Hepatic stellate cell (primary cell): ENCODE results near the gene HACL1.
"Not testable (repeated sequence)": the region's sequence is repeated elsewhere in the genome, so short reads cannot be mapped to it uniquely, and the experiment has no call there.

ENCODE experiments used
- DNase-seq: peaks from one replicate; pipeline ENCODE4 v3.0.0; 2011; ENCODE audit warnings: low spot score

HACL1 gene

DNA sequence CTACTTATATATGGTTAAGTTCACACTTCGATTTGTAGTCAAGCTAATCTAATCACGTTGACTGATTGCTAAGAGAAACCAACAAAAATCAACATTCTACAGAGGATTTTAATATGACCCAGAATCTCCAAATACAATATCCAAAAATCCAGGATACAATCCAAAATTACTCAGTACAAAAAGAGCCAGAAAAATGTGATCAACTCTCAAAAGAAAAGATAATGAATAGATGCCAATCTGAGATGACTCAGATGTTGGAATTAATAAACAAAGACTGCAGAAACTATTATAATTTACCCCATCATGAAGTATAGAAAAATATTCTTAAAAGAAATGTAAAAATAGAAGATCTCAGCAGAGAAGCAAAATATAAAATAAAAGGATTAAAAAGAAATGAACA is 22.3 kb downstream of the HACL1 start:
- no peak for DNase-seq

DNA sequence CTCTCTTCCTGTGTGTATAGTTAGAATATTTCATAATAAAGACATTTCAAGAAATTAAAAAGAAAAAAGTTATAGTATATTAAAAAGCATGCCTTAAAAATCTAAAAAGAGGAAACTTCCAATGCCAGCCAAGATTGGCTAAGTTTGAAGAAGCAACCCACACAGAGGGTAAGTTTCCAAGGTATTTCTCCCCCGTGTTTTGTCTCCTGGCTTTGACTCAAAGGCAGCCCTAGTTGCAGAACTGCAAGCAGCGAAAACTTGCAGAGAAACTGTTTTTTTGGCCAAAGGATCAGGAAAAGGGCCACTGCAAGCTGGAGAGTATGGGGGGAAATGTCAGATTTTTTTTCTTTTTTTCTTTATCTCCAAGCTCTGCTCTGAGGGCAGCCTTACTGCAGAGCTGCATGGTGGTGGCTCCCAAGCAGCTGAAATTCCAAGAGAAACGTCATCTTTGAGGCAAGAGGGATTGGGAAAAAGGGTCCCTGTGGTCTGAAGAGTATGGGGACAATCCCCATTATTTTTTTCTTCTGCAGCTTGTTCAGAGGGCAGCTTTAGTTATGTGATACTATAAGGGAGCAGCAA is 23.0 kb downstream of the HACL1 start:
- DNase-seq: no peak

DNA sequence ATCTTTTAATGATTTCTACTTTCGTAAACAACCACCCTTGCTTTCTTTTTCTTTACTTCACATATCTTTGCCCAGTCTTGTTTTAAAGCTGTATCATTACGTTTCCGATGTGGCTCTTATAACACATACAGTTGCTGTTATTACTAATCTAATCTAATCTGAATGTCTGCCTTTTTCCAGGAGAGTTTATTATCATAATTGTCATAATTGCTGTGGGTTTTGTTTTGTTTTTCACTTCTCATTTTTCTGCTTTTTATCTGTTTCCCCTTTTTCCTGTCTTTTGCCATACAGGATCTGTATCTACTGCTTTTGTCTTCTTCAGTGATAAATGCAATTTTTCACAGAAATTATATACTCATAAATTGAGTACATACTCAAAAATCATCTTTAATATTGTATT is 24.9 kb downstream of the HACL1 start:
- DNase-seq: no peak

DNA sequence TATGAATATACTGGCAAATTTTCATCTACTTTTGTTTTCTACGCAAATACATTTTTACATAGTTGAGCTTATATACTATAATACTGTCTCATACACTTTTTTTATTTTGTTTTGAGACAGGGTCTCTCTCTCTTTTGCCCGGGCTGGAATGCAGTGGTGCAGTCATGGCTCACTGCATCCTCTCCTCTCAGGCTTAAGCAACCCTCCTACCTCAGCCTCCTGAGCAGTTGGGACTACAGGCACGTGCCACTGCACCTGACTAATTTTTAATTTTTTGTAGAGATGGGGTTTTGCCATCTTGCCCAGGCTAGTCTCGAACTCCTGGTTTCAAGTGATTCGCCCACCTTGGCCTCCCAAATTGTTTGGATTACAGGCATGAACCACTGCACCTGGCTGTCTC is 25.9 kb downstream of the HACL1 start:
- DNase-seq: no peak

DNA sequence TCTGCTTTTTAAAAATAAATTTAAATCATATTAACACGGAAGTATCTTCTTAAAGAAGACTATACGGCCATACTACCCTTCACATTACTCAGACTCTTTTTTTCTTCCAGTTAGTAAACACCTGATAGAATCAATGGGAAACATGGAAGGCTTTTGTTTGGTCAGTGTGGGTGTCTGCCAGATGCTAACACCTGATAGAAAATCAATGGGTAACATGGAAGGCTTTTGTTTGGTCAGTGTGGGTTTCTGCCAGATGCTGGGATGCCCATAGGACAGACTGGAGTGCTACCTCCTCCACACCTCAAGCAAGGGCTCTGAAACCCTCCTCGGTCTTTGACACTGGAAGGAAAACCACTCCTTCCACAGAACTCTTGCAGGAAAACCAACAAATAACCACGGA is 29.2 kb downstream of the HACL1 start:
- DNase-seq: no peak

DNA sequence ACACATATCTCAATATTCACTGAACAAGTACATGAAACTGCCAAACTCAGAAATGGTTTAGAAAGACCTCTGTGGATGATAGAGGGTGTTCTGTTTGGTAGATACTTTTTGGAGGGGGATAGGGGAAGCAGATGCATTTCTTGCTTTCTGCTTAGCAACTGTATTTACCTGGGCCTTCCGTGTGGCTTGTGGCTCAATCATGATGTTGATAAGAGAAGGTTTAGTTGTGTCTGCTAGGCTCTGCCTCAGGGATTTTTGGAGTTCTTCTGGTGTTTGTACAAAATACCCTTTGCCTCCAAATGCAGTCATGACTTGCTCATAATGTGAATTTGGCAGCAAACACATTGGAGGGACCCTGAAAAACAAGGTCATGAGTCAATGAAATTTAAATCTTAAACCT is 38.2 kb downstream of the HACL1 start:
- DNase-seq: no peak

DNA sequence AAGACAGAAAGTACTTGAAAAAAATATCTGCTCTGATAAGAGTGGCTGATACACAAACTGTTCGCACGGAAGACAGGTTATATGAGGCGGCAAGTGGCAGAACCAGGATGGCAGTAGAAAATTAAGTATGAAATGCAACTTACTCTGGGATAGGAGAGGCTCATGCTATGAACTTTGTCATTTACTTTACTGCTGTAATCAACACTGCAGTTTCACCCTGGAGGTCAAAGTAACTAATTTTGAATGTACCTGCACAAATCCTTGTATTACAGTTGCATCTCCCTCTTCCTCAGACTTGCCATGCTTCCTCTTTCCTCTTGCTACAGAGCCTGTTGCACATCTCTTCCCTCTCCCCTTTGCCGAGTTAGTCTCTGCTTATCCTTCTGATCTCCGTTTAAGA is 38.8 kb downstream of the HACL1 start:
- DNase-seq: no peak

DNA sequence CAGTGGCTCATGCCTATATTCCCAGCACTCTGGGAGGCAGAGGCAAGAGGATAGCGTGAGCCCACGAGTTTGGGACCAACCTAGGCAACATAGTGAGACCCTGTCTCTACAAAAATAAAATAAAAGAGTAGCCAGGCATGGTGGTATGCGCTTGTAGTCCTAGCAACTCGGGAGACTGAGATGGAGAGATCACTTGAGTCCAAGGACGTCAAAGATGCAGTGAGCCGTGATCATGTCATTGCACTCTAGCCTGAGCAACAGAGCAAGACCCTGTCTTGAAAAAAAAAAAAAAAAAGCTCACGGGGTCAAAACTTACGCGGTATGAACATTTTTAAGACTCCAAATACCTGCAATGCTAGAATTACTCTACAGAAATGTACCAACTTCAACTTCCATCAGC is 42.8 kb downstream of the HACL1 start:
- DNase-seq: no peak

DNA sequence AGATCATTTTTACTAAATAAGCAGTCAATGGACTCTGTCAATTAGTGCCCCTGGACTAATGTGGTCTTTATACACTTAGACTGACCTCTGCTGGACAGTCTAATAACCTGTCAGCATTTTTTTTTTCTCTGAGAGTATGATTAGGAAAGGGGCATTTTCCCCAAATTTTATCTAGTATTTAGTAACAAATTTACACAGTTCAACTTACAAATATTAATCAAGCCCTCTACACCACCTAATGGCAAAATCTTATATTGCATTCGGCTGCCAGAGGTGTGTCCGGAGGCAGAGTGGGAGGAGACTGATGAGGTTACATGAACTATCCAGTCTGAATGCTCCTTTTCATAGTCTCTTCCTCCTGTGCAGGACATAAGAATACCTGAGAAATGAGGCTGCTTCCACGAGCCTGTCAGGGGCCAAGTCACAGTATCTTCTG is 43.8 kb downstream of the HACL1 start:
- peak; percentile 32 for DNase-seq

DNA sequence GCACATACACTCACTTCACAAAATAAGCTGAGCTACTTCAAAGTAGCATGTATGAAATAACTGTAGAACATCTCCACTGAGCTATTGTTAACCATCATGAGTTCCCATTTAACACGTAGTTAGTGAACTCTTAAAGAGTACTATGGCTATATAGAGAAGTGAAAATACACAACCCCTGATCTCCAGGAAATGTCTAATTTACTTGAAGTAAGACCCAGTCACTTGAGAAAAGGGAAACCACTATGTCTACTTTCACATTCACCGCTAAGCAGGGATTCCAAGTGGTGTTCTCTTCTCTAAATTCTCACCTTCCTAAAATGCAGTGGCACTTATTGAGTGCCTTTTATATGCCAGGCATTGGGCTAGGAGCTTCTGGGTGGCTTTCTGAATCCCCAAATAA is 44.9 kb downstream of the HACL1 start:
- DNase-seq: no peak

DNA sequence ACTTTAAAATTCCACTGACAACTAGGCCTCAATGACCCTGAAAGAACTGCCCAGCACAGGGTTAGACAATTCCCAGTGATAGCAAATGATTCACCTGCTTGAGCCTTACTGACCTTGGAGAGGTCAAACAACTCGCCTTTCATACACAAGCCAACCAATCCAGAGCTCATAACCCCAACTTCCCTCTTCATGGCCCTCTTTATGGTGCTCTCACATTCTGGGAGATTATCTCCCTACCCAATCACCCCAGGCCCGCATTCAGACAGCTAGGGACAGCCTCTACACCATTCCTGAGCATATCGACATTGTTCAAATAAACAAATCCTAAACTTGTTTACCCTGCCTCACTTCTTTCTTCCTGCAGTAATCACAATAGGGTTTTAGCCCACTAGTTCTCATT is 47.6 kb downstream of the HACL1 start:
- no peak for DNase-seq

DNA sequence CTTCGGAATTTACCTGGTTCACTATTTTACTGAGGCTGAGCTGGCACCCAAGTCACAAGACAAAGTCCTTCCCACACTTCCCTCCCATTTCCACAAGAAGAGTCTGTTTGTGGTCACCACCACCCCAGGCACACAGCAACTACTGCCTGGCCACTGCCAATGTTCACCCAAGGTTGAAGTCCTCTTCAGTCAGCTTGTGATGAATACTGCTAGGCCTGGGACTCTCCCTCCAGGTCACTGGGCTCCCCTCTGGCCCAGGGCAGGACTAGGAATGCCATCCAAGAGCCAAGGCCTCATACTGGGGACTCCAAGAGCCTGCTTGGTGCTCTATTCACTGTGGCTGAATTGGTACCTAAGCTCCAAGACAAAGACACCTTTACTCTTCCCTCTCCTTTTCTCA is 49.5 kb downstream of the HACL1 start:
- DNase-seq: no peak

DNA sequence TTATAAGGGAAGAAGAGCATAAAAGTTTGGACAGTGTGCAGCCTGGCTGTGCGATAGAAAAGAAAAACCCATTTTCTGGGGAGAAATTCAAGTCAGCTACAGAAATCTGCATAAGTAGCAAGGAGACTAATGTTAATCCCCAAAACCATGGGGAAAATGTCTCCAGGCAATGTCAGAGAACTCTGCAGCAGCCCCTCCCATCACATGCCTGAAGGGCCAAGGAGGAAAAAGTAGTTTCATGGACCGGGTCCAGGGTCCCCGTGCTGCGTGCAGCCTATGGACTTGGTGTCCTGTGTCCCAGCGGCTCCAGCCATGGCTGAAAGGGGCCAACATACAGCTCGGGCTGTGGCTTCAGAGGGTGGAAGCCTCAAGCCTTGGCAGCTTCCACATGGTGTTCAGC is 51.5 kb downstream of the HACL1 start:
- no peak for DNase-seq

DNA sequence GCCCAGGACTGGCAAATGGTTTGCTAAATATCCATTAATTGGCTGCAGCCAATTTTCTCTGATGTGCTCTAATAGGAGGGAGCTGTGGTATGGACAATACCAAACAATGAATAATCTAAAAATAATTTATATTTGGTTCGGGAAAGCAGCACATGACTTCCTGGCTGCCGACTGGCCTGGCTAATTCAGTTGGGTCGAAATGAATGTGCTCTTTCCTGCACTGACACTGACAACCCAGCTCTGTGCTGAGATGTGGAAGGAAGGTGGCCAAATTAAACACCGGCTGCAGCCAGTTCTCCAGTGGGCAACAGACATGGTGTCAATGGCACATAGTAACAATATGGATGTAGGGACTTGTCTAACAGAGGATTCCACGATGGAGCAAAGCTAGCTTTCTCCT is 58.8 kb downstream of the HACL1 start:
- DNase-seq: no peak

DNA sequence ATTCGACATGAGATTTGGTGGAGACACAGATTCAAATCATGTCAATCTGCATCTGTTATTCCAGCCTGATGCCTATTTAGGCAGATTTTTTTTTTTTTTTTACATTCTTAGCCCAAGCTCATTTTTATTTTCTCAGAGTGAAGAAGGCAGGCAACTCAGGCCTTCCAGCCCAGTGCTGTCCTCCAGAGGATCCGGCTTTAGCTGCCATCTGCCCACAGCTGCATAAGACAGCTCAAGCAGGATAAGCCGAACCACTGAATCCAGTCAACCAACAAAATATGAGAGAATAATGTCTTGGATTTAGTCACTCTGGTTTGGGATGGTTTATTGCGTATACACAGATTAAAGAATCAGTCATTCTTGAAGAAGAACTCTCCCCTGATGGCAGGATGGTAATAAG is 60.0 kb downstream of the HACL1 start:
- DNase-seq: no peak

DNA sequence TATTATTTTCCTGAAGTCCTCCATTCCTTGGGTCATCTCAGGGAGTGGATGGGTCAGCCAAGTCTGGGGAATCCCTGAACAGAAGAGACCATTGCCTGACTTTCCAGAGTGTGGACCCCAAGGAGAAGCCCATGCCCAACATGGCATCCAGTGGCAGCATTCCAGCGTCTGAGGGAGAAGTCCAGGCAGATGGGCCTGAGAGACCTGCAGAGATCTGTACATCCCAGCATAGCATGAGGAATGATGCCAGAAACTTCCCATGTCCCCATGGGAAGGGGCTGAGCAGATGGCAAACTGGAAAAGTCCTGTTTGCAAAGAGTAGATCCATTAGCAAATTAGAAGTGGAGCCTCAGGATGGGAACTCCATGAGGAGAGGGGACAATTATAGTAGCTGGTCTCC is 62.3 kb downstream of the HACL1 start:
- DNase-seq: no peak

DNA sequence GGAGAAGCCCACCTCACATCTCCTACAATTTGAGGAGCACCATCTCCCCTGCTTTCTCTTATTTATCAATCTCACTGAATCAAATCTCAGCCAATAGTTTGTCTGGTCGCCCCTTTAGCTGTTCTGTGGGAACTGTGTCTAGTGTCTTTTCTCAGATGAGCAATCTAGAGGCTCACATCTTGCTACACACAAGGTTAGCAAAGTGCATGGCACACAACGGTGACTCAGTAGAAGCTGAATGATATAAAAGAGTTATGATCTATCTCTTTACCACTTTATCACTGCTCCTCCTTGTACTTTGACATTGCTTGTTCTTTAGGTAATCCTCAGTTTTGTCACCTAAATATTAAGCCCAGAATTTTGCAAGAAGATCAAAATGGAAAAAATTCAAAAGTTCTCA is 63.0 kb downstream of the HACL1 start:
- no peak for DNase-seq

DNA sequence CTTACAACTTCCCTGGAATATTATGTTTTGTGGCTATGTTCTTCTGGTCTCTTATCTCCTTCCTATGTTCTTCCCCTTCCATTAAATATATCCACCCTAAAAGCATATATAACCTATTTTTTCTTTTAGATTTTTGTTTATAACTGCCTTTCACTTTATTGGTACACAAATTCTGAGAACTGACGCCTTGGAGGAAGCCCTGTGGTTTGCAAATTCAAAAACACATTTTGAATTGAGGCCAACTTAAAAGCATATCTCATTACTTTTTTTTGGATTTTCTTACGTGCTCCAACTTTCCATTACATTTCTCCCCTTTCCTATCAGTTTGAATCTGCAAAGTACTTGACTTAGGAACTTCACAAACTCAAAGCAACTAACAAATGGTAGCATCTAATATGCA is 64.5 kb downstream of the HACL1 start:
- DNase-seq: no peak

DNA sequence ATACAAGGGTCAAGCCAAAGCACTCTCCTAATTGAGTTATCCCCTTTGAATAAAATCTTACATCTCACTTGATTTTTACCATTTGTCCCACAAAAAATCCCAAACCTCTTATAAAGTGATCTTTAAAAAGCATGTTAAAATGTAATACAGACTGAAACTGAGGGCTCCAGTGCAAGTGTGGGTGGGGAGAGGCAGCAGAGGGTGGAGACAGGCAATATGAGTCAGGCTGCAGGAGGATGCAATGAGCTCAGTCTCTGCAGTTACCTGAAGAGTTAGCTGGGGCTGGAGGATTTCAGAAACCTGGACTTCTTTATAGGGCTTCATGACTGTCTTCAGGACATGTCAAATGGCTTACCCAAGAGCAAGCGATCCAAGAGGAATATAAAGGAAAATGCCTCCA is 65.6 kb downstream of the HACL1 start:
- no peak for DNase-seq

DNA sequence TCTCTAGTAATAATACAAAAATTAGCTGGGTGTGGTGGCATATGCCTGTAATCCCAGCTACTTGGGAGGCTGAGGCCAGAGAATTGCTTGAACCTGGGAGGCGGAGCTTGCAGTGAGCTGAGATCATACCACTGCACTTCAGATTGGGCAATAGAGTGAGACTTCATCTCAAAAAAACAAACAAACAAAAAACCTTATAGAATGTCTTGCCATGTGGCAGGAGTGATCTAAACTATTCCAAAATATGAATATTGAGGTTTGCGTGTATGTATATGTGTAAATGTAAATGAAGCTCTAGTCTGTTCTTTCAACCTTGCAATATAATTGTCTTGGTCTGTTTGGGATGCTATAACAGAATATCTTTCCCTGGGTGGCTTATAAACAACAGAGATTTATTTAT is 68.8 kb downstream of the HACL1 start:
- DNase-seq: not testable (repeated sequence)

DNA sequence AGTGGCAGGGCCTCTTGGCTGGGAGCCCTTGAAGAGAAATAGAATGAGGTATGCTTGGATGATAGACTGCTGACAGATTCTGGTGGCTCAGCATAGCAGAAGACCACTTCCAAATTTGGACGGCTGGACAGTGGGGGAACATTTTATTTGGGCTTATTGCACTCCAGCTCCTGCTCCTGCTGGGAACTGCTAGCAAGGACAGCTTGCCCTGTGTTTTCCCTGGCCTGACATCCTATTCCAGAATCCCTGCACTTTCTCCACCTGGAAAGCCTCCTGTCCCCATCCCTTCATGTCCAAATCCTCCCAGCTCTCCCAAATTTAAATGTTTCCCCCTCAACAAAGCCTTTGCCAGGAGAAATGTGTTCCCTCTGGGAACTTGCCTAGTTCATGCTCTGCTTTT is 70.0 kb downstream of the HACL1 start:
- no peak for DNase-seq

DNA sequence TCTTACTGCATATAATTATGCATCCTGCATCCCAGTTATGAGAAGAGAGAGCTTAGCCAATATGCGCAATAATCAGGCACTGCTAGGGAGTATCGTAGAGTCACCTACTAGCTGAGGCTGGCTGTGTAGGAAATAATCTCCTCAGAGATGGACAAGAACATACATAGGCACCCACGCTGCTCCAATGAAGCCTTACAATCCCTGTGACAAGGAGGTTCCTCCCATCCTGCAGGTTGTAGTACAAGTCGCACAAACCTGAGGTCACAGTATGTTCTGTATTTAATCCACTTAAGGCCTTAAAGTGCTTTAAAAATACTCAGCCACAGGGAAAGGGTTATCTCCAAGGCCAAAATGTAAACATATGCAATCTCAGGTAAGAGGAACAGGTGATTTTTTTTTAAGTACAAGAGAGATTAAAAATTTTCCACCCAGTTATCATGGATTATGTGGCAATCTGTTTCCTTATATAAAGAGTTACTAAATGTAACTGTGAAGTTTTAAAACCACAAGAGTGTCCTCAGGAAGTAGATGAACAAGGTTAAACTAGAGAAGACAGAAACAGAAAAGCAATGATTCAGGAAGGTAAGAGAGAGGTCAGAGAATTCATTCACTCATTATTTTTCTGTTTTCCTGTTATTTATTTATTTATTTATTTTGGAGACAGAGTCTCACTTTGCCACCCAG is 72.4 kb downstream of the HACL1 start:
- no peak for DNase-seq

DNA sequence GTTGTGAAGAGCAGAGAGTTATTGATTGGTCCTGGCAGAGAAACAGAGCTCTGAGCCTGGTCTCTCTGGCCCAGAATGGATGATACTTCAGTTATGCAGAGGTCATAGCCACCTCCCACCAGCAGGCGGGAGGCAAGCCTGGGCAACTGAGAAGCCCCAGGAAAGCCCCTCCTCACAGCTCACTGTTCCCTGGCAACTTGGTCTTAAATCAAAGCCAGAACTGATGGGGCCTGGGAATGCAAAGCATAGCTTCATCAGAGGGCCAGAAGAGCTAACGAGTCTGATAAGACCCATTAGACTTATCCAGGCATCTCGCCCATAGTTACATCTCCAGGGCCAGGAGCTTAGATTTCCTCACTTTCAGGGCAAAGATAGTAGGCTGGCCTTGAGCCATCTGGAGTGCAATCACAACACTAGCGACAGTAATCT is 74.3 kb downstream of the HACL1 start:
- DNase-seq: no peak

DNA sequence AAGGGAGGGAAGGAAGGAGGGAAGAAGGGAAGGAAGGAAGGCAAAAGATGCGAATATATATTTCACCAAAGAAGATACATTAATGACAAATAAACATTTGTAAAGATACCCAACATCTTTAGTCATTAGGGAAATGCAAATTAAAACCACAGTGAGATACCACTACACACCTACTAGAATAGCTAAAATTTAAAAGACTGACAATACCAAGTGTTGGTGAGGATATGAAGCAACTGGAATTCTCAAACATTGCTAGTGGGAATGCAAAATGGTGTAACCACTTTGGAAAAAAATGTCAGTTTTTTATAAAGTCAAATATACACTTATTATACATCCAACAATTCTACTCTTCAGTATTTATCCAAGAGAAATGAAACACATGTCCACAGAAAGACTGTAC is 75.6 kb downstream of the HACL1 start:
- DNase-seq: no peak
